Anterior cingulate cortex (tissue), 58 donors: Measurements from ENCODE around the gene NME9.
A peak's percentile ranks its signal among the peaks of the same experiment; 100 is the strongest.

ENCODE experiments used
- DNase-seq, 58 donors: peaks; one replicate each; lab custom pipeline; 2025; lab: John Stamatoyannopoulos, UW

The NME9 gene

GRCh38 chr3:138297059-138297607 is 32.5 kb downstream of the NME9 start:
- no peak for DNase-seq

GRCh38 chr3:138296639-138297038 is 33.0 kb downstream of the NME9 start:
- no peak for DNase-seq

- no peak for DNase-seq
Observed at GRCh38 chr3:138289701-138290100, 40.0 kb downstream of the NME9 start.

- DNase-seq: no peak
Observed at GRCh38 chr3:138289260-138289659, 40.4 kb downstream of the NME9 start.

GRCh38 chr3:138284957-138285477 is 44.6 kb downstream of the NME9 start:
- no peak for DNase-seq

GRCh38 chr3:138284079-138284478 is 45.6 kb downstream of the NME9 start:
- DNase-seq: no peak

- no peak for DNase-seq
Observed at GRCh38 chr3:138282836-138283235, 46.8 kb downstream of the NME9 start.

GRCh38 chr3:138281561-138281960 is 48.1 kb downstream of the NME9 start:
- DNase-seq: no peak

- DNase-seq: no peak
Observed at GRCh38 chr3:138271189-138271794, 58.4 kb downstream of the NME9 start.

GRCh38 chr3:138270245-138270644 is 59.4 kb downstream of the NME9 start:
- DNase-seq: no peak

GRCh38 chr3:138267083-138267482 is 62.6 kb downstream of the NME9 start:
- DNase-seq: no peak

GRCh38 chr3:138265745-138266144 is 63.9 kb downstream of the NME9 start:
- no peak for DNase-seq

- DNase-seq: peak in 3 of 58 donors; percentile 0 to 2 (median 1)
Observed at GRCh38 chr3:138263104-138263503, 66.5 kb downstream of the NME9 start.

GRCh38 chr3:138260611-138261010 is 69.0 kb downstream of the NME9 start:
- no peak for DNase-seq

- DNase-seq: no peak
Observed at GRCh38 chr3:138259126-138259525, 70.5 kb downstream of the NME9 start.

GRCh38 chr3:138257986-138258385 is 71.7 kb downstream of the NME9 start:
- no peak for DNase-seq

- no peak for DNase-seq
Observed at GRCh38 chr3:138256022-138256421, 73.6 kb downstream of the NME9 start.

GRCh38 chr3:138254216-138254615 is 75.4 kb downstream of the NME9 start:
- DNase-seq: no peak

- no peak for DNase-seq
Observed at GRCh38 chr3:138253609-138254008, 76.0 kb downstream of the NME9 start.
